Smooth muscle cell (in vitro differentiated cells): Measurements from ENCODE around the gene EDC3. TPM values are rescaled to one million over a fixed set of nuclear protein-coding genes. Genes with fewer than 3 reads are reported as not detected.

Experiments used
- DNase-seq: peaks from one replicate; lab custom pipeline; 2025; ENCODE audit not compliant: unreplicated experiment; lab: John Stamatoyannopoulos, UW
- H2AFZ ChIP-seq: fragments of 200-600 bp; sonication (generic); 2 replicates; pipeline ENCODE4 v1.6.0; 2016; ENCODE audit warnings: antibody characterized with exemption, low read depth, mild to moderate bottlenecking
- H3F3A ChIP-seq: fragments of 200-600 bp; sonication (generic); 2 replicates; pipeline ENCODE4 v1.6.0; 2017; ENCODE audit warnings: antibody characterized with exemption, low read depth
- H3K27ac ChIP-seq: fragments of 200-600 bp; sonication (generic); 2 replicates; pipeline ENCODE4 v1.5.1; 2016; ENCODE audit warnings: low read depth, mild to moderate bottlenecking
- H3K27me3 ChIP-seq: fragments of 200-600 bp; sonication (generic); 2 replicates; pipeline ENCODE4 v1.6.1; 2016; ENCODE audit warnings: low read depth, mild to moderate bottlenecking
- H3K36me3 ChIP-seq: fragments of 200-600 bp; sonication (generic); 2 replicates; pipeline ENCODE4 v1.5.1; 2016; ENCODE audit warnings: low read depth
- H3K4me1 ChIP-seq: fragments of 200-600 bp; sonication (generic); 2 replicates; pipeline ENCODE4 v1.5.1; 2016; ENCODE audit warnings: low read depth
- H3K4me2 ChIP-seq: fragments of 200-600 bp; sonication (generic); 2 replicates; pipeline ENCODE4 v1.6.0; 2016; ENCODE audit warnings: mild to moderate bottlenecking
- H3K4me3 ChIP-seq: fragments of 200-600 bp; sonication (generic); 2 replicates; pipeline ENCODE4 v1.5.1; 2016; ENCODE audit warnings: mild to moderate bottlenecking
- H3K79me2 ChIP-seq: fragments of 200-600 bp; sonication (generic); 2 replicates; pipeline ENCODE4 v1.6.0; 2016; ENCODE audit warnings: low read depth, mild to moderate bottlenecking
- H3K9ac ChIP-seq: fragments of 200-600 bp; sonication (generic); 2 replicates; pipeline ENCODE4 v1.6.0; 2016; ENCODE audit warnings: low read depth
- H3K9me3 ChIP-seq: fragments of 200-600 bp; sonication (generic); replicated peaks from 2 replicates; pipeline ENCODE4 v1.5.1; 2016; ENCODE audit warnings: low read depth
- H4K20me1 ChIP-seq: fragments of 200-600 bp; sonication (generic); 2 replicates; pipeline ENCODE4 v1.6.0; 2016; ENCODE audit warnings: low read depth
- CTCF ChIP-seq: fragments of 200-600 bp; sonication (generic); IDR thresholded peaks from 2 replicates; pipeline ENCODE4 v1.5.1; 2017; ENCODE audit warnings: borderline replicate concordance, mild to moderate bottlenecking, antibody characterized with exemption; ENCODE audit not compliant: insufficient read depth, poor library complexity, severe bottlenecking
- WGBS: methylation state at CpG from one replicate; pipeline ENCODE4 v1.1.7; 2016; ENCODE audit warnings: low lambda C conversion rate; 5-methylcytosine and 5-hydroxymethylcytosine counted together
- polyA plus RNA-seq: library from polyadenylated mRNA; unstranded; fragments of >200 nt; fragmentation: Nextera tagmentation; extraction: Ambion mirVana; gene quantifications from 2 replicates; pipeline ENCODE4 v1.2.1, GENCODE V29; 2016
- total RNA-seq: library from RNA; depleted of rRNA; stranded (reverse); fragments of >200 nt; gene quantifications from 2 replicates; pipeline ENCODE4 v1.2.3, GENCODE V29; 2014

The EDC3 gene
- total and polyA plus RNA-seq, 2 experiments from 2014 or later, result 18.4 to 26.7 TPM

GRCh38 chr15:74626336-74626735 lies 69.5 kb downstream of the EDC3 start:
- Histone ChIP-seq H3K9ac (no peak overlapping the region), H3K79me2 (peaks cover 19% of the 10 kb centered on the region), H3K27me3 (no peaks in the 10 kb centered on the region), H3K4me2 (no peak overlapping the region), H3K4me1 (no peaks in the 10 kb centered on the region), H4K20me1 (peaks cover 96% of the 10 kb centered on the region), H3K27ac (no peak overlapping the region), H3F3A (peaks cover 4% of the 10 kb centered on the region), H3K9me3 (no peaks in the 10 kb centered on the region), H3K4me3 (no peak overlapping the region), H3K36me3 (peaks cover 7% of the 10 kb centered on the region), H2AFZ (no peak overlapping the region)
- no peak for TF ChIP-seq CTCF
- no peak for DNase-seq
- 97% methylated on average over 7 of the region's 7 CpGs for WGBS

GRCh38 chr15:74625693-74626092 lies 70.1 kb downstream of the EDC3 start:
- no peak for TF ChIP-seq CTCF
- Histone ChIP-seq H3K4me2 (no peak overlapping the region), H3K4me3 (no peak overlapping the region), H3K9me3 (no peaks in the 10 kb centered on the region), H3K36me3 (peaks cover 7% of the 10 kb centered on the region), H3F3A (peaks cover 4% of the 10 kb centered on the region), H4K20me1 (peaks cover 96% of the 10 kb centered on the region), H3K79me2 (peaks cover 23% of the 10 kb centered on the region), H2AFZ (no peak overlapping the region), H3K9ac (no peak overlapping the region), H3K27me3 (no peaks in the 10 kb centered on the region), H3K4me1 (no peaks in the 10 kb centered on the region), H3K27ac (no peak overlapping the region)
- 94% methylated on average over 6 of the region's 6 CpGs for WGBS
- DNase-seq, result no peak

- 97% methylated on average over 7 of the region's 7 CpGs for WGBS
- Histone ChIP-seq H3K4me2 (no peak overlapping the region), H3K79me2 (peaks cover 37% of the 10 kb centered on the region), H3K36me3 (peaks cover 7% of the 10 kb centered on the region), H3K4me1 (no peaks in the 10 kb centered on the region), H3K9ac (no peak overlapping the region), H3K9me3 (no peaks in the 10 kb centered on the region), H3K27ac (no peak overlapping the region), H3K4me3 (no peak overlapping the region), H3K27me3 (no peaks in the 10 kb centered on the region), H2AFZ (no peak overlapping the region), H4K20me1 (peaks cover 98% of the 10 kb centered on the region), H3F3A (no peaks in the 10 kb centered on the region)
- TF ChIP-seq CTCF, result no peak
- no peak for DNase-seq
Measured at GRCh38 chr15:74624020-74624602, 71.7 kb downstream of the EDC3 start.

- H4K20me1 ChIP-seq, result peaks cover 98% of the 10 kb centered on the region
- no peak for DNase-seq
Measured at GRCh38 chr15:74622758-74623157, 73.1 kb downstream of the EDC3 start.

More at GRCh38 chr15:74622758-74623157, 73.1 kb downstream of the EDC3 start:
- TF ChIP-seq CTCF, result no peak
- Histone ChIP-seq H3K36me3 (peaks cover 7% of the 10 kb centered on the region), H3K79me2 (peaks cover 50% of the 10 kb centered on the region), H3K9me3 (no peaks in the 10 kb centered on the region), H3K9ac (no peak overlapping the region), H3K27ac (no peak overlapping the region), H3K4me2 (no peak overlapping the region), H3K4me3 (no peak overlapping the region), H3K4me1 (no peaks in the 10 kb centered on the region), H2AFZ (no peak overlapping the region), H3K27me3 (no peaks in the 10 kb centered on the region), H3F3A (no peaks in the 10 kb centered on the region)
- WGBS, result 93% methylated on average over 3 of the region's 3 CpGs
